Measurements from ENCODE around the gene HACD1.

The HACD1 gene

GRCh38 chr10:17547060-17547459, 70.1 kb downstream of the HACD1 start:
- no peak for DNase-seq (ENCODE audit: low spot score)
- CTCF ChIA-PET, result no interaction called here
- POLR2A ChIA-PET (ENCODE audit: low non-redundant PET), result no interaction called here
- TF ChIP-seq CTCF (conservative IDR thresholded peaks at IDR 0.05; ENCODE audit: low read depth), result no peak
- no peak overlapping the region for H3K27ac ChIP-seq

GRCh38 chr10:17544465-17544864, 72.7 kb downstream of the HACD1 start:
- TF ChIP-seq CTCF (conservative IDR thresholded peaks at IDR 0.05; ENCODE audit: low read depth), result no peak
- no peak for DNase-seq (ENCODE audit: low spot score)
- ChIA-PET POLR2A (ENCODE audit: low non-redundant PET) (no interaction called here), CTCF (no interaction called here)
- H3K27ac ChIP-seq, result no peak overlapping the region
